Body of pancreas (tissue), 4 donors: ENCODE data around the gene HJURP.

Experiments
- CTCF ChIP-seq, 7 experiments: fragments of 450-650 bp in 4 of 7; fragments of 200-600 bp in 3 of 7; sonication (generic) in 3 of 7; IDR thresholded peaks; one replicate each; pipeline ENCODE4 v1.5.1; 2016 to 2019; ENCODE audit warnings: antibody characterized with exemption in 7 of 7
- POLR2A ChIP-seq, 3 donors: fragments of 450-650 bp; IDR thresholded peaks; one replicate each; pipeline ENCODE4 v1.6.1; 2016; ENCODE audit warnings: antibody characterized with exemption in 3 of 3, mild to moderate bottlenecking in 2 of 3

- TF ChIP-seq CTCF (IDR thresholded peaks at IDR 0.05) (no peak), POLR2A (IDR thresholded peaks at IDR 0.05) (no peak)
Measured at GRCh38 chr2:233882353-233882752, 28.0 kb upstream of the HJURP start.
